GM04504 (cell line): ENCODE data around the gene CLDN20.

Experiments
- DNase-seq: peaks from one replicate; pipeline ENCODE4 v3.0.0-alpha.2; 2012; ENCODE audit warnings: low read depth

CLDN20 gene

GRCh38 chr6:155269765-155270164 lies 6.0 kb downstream of the CLDN20 start:
- no peak for DNase-seq

- no peak for DNase-seq
These were observed 6.8 kb downstream of the CLDN20 start for GRCh38 chr6:155270561-155271091.

- DNase-seq, result no peak
These were observed 7.3 kb downstream of the CLDN20 start for GRCh38 chr6:155271145-155271544.

- DNase-seq, result peak; percentile 51
These were observed 8.8 kb downstream of the CLDN20 start for GRCh38 chr6:155272353-155273232.

- no peak for DNase-seq
These were observed 9.6 kb downstream of the CLDN20 start for GRCh38 chr6:155273431-155273830.

GRCh38 chr6:155274106-155274505 lies 10.3 kb downstream of the CLDN20 start:
- no peak for DNase-seq

GRCh38 chr6:155274533-155274932 lies 10.7 kb downstream of the CLDN20 start:
- DNase-seq, result no peak

DNA sequence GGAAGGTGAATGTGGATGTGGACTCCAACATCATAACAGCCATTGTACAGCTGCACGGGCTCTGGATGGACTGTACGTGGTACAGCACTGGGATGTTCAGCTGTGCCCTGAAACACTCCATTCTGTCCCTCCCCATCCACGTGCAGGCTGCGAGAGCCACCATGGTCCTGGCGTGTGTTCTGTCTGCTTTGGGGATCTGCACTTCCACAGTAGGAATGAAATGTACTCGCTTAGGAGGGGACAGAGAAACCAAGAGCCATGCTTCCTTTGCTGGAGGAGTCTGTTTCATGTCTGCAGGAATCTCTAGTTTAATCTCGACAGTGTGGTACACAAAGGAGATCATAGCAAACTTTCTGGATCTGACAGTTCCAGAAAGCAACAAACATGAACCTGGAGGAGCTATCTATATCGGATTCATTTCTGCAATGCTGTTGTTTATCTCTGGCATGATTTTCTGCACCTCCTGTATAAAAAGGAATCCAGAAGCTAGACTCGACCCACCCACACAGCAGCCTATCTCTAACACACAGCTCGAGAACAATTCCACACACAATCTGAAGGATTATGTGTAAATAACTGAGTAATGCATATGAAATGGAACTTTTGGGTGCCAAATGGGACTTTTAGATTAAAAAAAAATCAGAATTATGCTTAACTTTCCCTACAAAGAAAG lies 12.1 kb downstream of the CLDN20 start:
- no peak for DNase-seq

GRCh38 chr6:155276638-155277037 lies 12.8 kb downstream of the CLDN20 start:
- no peak for DNase-seq

- DNase-seq, result no peak
These were observed 14.7 kb downstream of the CLDN20 start for GRCh38 chr6:155278319-155279049.

DNA sequence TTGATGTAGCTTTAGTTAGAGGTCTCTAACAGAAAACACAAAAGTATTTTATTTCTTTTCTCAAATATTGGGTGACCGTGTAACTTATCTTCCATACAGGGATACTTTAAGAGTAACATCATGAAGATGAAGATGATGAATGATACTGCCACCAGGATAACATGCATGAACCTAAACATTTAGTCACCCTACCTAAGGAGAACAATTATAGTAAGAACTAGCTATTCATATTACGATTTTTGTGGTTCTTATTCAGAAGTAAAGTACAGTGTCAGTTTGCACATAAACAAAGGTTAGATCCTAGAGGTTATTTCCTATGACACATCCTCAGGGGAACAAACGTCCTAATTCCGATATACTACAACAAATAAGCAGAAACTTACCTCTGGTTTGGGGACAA lies 21.0 kb downstream of the CLDN20 start:
- DNase-seq, result no peak

DNA sequence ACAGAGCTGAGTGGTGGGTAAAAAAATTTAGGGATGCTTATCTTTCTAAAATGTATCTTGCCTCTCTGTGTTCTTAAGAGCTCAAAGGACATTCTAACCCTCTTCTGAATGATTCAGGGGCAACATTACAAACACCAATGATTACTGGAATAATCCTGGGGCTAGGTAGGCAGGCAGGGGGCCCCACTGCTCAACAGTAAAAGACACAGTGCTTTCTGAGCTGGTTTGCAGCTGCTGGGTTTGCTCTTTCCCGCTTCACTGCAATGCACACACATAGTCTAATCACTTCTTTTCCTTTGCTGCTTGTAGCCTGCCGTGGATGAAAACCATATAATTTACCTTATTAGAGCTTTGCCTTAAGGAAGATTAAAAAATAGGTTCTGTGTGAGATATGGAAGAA lies 23.9 kb downstream of the CLDN20 start:
- DNase-seq, result no peak

GRCh38 chr6:155290491-155290890 lies 26.7 kb downstream of the CLDN20 start:
- DNase-seq, result no peak

DNA sequence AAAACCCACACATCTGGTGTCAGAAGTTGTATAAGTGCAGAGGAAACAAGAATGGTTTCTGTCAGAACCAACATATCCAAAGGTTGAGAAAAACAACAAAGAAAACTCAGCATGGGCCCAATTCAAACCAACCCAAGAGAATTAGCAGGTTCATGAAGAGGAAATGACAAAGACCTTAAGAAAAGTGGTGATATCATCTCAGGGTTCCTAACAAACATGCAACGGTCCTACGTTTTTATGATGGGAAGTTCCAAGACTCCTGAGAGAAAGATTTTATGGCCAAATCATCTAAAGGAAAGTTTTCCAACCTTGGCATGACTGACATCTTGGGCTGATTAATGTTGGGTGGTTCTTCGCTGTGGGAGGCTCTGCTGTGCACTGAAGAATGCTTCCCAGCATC lies 27.5 kb downstream of the CLDN20 start:
- no peak for DNase-seq

GRCh38 chr6:155292711-155293110 lies 28.9 kb downstream of the CLDN20 start:
- no peak for DNase-seq

DNA sequence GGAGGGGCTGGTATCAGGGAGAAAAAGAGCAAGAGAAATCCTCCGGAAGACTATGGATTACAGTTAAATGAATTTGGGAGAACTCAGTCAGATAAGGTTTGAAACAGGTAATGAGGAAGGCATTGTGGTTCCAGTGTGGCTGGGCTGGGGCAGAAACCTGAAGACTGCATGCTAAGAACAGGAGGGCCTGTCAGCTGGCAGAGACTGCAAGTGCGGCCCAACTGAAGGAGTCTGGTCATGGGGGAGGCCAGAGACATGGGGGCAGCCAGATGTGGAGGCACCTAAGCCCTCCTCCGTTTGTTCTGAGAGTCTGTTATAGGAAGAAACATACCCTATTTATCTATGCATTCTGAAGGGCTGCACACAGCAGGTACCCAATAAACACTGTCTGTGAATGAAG lies 33.9 kb downstream of the CLDN20 start:
- DNase-seq, result no peak

DNA sequence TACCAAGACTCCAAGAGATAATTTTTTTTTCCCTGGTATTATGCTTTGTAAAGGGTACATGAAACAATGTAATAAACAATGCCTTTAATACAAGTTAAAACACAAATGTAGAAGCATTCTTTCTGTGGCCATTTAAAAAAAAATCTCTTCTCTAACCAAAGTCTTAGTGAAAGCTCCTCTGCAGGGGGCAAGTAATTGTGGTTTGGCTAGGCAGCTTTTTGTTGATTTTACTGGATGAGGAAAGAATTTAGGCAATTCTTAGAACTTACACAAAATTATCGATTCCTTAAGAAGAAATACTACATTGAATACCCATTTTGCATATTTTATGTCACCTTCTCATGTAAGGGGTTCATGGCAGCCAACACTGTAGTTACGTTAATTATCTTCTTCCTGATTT lies 38.1 kb downstream of the CLDN20 start:
- no peak for DNase-seq

DNA sequence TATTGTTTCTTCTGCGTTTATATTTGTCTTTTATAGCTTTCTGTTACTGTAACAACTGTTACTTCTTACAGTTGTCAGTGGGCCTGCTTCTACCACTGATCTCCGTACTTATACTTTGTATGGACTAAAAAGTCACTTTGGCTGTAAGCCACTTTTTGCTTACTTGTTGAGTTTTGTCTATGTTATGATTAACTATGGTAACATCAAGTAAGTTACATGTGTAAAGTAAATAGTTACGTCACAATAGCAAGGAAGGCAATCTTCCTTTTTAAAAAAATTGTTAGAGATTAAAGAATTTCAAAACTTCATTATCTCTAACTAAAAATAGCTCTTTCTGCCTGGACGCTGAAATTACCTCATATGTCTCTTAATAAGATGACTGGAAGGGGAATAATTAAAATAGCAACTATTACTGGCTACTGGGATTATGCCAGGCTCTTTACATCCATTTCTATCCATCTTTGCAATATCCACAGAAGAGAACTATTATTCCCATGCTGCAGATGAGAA lies 39.6 kb downstream of the CLDN20 start:
- no peak for DNase-seq

DNA sequence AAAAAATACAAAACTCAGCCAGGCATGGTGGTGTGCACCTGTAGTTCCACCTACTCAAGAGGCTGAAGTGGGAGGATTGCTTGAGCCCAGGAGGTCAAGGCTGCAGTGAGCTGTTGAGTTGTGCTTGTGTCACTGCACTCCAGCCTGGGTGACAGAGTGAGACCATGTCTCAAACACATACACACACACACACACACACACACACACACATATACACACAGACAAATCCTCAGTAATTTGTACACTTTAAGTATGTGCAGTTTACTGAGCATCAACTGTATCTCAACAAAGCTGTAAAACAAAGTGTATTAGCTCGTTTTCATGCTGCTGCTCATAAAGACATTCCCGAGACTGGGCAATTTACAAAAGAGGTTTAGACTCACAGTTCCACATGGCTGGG lies 43.1 kb downstream of the CLDN20 start:
- no peak for DNase-seq

GRCh38 chr6:155309150-155309549 lies 45.3 kb downstream of the CLDN20 start:
- no peak for DNase-seq

DNA sequence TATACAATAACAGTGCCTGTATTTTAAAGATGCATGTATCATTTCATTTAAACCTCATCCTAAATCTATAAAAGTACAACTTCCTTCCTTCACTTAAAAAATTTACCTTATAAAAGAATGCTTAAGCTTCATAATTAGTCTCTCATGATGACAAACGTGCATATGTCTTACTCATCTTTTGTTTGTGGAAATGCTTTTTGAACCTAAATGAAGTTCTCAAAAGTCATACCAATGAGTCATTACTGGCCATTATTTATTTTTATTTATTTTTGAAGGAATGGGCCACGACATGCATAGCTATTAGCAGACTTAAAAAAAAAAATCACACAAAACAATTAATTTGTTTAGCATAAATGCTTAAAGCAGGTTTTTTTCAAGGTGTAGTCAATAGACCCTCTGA lies 46.8 kb downstream of the CLDN20 start:
- no peak for DNase-seq

- DNase-seq, result no peak
These were observed 47.3 kb downstream of the CLDN20 start for GRCh38 chr6:155311086-155311485.
